Cardiac septum (tissue), 1 donor: Measurements from ENCODE around the gene NDUFS7. TPM values are rescaled to one million over a fixed set of nuclear protein-coding genes. Genes with fewer than 3 reads are reported as not detected.

ENCODE experiments used
- DNase-seq: peaks from one replicate; pipeline ENCODE4 v3.0.0-alpha.2; 2020; ENCODE audit warnings: low spot score
- intact Hi-C: fragments of 100-400 bp; cut with DNase I; formaldehyde crosslinking; loops from one replicate; pipeline ENCODE4 v1.14.0; 2022
- long read RNA-seq: library from polyadenylated mRNA; unstranded; transcript quantifications from one replicate; pipeline ENCODE4 v2.0.0, GENCODE V29; 2021
- total RNA-seq: library from RNA; stranded (reverse); fragmentation: NEBNext Ultra II Directional; extraction: Animal tissue kit (Norgen Biotek cat#: 25700); gene quantifications from one replicate; pipeline ENCODE4 v1.2.1, GENCODE V29; 2021
- donor health status: DM: no; HTN: no; CAD: no.

NDUFS7 gene
- total RNA-seq: 233 TPM
- long read RNA-seq, transcript NDUFS7-217 (1 exons, 3,743 nt): minor isoform, 18 of 355 reads
- long read RNA-seq, transcript NDUFS7-210 (8 exons, 1,743 nt): minor isoform, 45 of 355 reads
- long read RNA-seq, transcript NDUFS7-202 (7 exons, 2,818 nt): minor isoform, 22 of 355 reads
- long read RNA-seq, transcript NDUFS7-201 (8 exons, 1,039 nt): major isoform, 194 of 355 reads
- long read RNA-seq, partial matches to known transcripts: 55 of 355 reads
- long read RNA-seq, other reads (novel, unspliced or antisense): 13 of 355 reads

GRCh38 chr19:1383312-1384084, at the start of gene NDUFS7:
Gene NDUFS7, plus strand, starts transcription at chr19:1383907. Its CDS starts 20 bp downstream, at chr19:1383927.
- DNase-seq: peak; percentile 94
- intact Hi-C loops: loop anchor here (2.0 to 5.0 kb wide), 3 partner anchors 29 to 111 kb away; partner anchors contain the start of gene RPS15

GRCh38 chr19:1336079-1336684, 47.5 kb upstream of the NDUFS7 start:
- intact Hi-C loops: no loop called here
- no peak for DNase-seq

DNA sequence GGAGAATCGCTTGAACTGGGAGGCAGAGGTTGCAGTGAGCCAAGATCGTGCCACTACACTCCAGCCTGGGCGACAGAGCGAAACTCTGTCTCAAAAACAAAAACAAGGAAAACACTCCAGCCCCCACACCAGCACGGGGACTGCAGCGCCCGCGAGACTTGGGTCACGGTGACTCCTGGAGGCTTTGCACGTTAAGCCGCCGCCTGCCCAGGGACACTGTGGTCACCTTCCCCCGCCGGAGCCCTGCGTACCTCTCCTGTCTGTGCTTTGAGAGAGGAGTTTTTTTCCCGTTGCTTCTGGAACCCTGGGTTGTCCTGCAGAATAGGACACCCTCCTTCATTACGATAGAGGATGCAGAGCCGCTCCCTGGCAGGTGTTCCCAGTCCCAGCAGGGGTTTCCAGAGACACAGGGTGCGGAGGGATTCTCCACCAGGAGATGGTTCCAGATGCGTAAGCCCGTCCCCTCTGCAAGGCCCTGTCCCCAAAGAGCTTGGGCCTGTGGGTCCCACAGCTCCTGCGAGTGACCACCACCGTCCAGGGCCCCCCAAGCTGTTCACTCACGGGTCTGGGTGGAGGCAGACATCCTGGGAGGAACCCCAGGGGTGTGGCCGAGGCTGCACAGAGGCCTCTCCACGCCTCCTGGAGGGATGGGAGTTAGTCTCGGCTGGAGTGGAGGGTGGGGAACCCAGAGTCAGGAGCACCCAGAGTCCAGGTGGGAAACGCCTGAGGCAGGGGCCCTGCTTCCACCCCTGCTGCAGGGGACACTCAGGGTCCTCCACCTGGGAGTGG, 42.8 kb upstream of the NDUFS7 start:
- DNase-seq: no peak
- intact Hi-C loops: no loop called here

GRCh38 chr19:1343041-1343440, 40.7 kb upstream of the NDUFS7 start:
- intact Hi-C loops: no loop called here
- DNase-seq: no peak

DNA sequence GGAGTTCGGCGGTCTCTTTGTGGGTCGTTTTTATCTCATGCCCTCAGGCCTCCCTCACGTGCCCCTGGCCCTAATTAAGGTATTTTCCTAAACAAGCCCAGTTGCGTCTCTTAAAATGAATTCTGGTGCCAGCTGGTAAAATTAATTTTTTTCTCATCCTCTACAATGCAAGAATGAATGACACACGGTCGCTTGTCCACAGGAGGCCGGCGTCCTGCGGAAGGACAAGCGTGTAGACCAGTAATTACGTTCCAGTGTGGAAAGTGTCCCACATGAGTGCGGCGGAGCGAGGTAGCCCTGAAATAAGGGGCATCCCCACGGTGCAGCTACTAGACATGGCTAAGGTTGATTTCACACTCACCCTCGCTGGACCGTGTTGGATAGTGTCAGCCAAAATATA, 34.5 kb upstream of the NDUFS7 start:
- DNase-seq: no peak
- intact Hi-C loops: no loop called here

GRCh38 chr19:1350867-1351266, 32.8 kb upstream of the NDUFS7 start:
- intact Hi-C loops: no loop called here
- DNase-seq: no peak

GRCh38 chr19:1351381-1351851, 32.3 kb upstream of the NDUFS7 start:
- intact Hi-C loops: no loop called here
- no peak for DNase-seq

- no peak for DNase-seq
- intact Hi-C loops: no loop called here
Measured at GRCh38 chr19:1353144-1353543, 30.6 kb upstream of the NDUFS7 start.

DNA sequence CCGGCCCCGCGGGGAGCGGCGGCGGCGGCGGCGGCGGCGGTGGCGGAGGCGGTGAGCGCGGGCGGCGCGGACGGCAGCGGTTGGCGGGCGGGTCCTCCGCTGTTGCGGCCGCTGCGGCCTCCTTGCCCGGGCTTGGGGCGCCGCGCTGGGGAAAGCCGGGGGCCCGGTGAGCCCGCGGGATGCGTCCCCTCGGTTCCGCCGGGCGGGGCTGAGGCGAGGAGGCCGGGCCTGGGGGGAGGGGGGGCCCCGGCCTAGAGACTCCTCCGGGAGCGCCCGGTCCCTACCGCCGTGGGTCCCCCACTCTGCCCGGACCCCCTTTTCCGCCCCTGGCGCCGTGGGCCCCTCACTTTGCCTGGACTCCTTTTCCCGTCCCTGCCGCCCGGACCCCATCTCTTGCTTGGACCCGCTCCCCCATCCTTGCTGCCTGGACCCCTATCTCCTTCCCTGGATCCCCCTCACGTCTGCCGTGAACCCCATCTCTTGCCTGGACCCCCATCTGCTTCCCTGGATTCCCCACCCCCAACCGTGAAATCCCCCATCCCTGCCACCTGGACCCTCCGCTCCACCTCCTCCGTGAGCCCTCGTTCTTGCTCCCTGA, 28.6 kb upstream of the NDUFS7 start:
- no peak for DNase-seq
- intact Hi-C loops: loop anchor here (2.0 to 5.0 kb wide), 2 partner anchors 28 to 78 kb away; partner anchors contain the start of genes FAM174C and NDUFS7

DNA sequence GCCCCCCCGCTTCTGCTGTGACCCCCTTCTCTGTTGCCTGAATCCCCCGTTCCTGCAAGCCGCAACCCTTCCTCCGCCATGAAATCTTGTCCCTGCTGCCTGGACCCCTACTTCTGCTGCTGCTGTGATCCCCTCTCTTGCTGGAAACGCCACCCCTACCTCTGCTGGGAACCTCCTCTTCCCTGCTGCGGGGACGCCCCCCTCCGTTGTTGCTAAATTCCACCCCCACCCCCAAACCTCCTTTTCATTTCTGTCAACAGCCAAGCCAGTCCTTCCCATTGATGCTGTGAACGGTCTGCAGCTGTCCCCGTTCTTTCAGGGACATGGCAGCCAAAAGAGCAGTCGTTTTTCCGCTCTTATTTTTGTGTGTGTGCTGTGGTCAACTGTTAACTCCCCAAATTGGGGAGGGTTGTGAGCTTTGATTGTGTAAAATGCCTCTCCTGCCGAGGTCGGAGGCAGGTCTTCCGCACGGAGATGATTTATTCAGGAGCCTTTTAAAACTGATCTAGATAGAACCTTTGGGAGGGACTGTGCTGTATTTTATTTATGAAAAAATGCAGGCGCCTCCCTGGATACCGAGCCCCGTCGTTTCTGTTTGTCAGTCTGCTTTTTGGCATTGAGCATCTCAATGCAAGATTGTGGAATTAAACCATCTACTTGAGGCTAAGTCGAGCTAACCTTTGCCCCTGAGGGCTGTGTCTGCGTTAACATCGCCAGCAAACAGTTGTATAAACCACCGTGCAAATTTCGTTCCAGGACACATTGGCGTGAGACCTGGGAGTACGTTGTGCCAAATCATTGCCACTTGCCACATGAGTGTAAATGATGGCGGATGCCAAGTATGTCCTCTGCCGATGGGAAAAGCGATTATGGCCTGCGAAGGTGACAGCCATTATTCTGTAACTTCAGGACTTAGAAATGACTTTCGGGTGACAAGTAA, 27.9 kb upstream of the NDUFS7 start:
- no peak for DNase-seq
- intact Hi-C loops: loop anchor here (2.0 to 5.0 kb wide), 2 partner anchors 27 to 79 kb away; partner anchors contain the start of genes FAM174C and NDUFS7

DNA sequence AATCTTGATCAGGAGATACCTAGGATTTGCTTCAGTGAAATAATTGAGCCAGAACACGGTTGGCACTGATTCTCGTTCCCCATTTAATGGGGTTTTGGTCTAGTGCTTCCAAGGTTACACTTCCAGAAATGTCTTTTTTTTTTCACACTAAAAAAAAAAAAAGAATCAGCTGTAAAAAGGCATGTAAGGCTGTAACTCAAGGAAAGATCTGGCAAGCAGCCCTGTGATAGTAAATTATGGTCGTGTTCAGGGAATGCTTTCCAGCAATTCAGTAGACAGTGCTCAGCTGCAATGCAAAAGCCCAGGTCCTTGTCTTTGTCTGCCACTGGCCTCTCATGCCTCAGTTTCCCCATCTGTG, 27.2 kb upstream of the NDUFS7 start:
- no peak for DNase-seq
- intact Hi-C loops: loop anchor here (5.0 kb wide), 1 partner anchor 79 kb away; the partner anchor contains the start of gene FAM174C

DNA sequence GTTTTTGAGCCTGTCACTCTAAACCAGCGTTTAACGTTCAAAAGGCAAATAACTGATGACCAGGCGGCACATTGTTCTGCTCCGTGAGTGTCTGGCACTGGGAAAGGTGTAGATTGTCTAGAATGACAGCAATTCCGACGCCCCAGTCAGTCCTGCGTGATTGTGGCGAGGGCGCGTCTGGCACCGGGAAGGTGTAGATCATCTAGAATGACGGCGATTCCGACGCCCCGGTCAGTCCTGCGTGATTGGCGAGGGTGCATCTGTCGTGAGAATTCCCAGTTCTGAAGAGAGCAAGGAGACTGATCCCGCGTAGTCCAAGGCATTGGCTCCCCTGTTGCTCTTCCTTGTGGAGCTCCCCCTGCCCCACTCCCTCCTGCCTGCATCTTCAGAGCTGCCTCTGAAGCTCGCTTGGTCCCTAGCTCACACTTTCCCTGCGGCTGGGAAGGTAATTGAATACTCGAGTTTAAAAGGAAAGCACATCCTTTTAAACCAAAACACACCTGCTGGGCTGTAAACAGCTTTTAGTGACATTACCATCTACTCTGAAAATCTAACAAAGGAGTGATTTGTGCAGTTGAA, 26.1 kb upstream of the NDUFS7 start:
- intact Hi-C loops: loop anchor here (5.0 kb wide), 1 partner anchor 80 kb away; the partner anchor contains the start of gene FAM174C
- DNase-seq: no peak

DNA sequence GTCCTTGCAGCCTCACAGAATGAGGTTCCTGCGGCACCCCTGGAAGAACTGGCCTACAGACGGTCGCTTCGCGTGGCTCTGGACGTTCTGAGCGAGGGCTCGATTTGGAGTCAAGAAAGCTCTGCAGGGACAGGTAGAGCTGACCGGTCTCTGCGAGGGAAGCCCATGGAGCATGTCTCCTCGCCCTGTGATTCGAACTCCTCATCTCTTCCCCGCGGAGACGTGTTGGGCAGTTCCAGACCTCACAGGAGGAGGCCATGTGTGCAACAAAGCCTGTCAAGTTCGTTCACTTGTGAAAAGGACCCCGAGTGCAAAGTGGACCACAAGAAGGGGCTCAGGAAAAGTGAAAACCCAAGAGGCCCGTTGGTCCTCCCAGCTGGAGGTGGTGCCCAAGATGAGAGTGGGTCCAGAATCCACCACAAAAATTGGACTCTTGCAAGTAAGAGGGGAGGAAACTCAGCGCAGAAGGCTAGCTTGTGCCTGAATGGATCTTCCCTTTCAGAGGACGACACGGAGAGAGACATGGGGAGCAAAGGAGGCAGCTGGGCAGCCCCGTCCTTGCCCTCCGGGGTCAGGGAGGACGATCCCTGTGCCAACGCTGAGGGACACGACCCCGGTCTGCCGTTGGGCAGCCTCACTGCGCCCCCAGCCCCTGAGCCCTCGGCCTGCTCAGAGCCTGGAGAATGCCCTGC, 23.4 kb upstream of the NDUFS7 start:
- DNase-seq: no peak
- intact Hi-C loops: no loop called here

- DNase-seq: peak; percentile 84
- intact Hi-C loops: no loop called here
Measured at GRCh38 chr19:1360818-1361461, 22.8 kb upstream of the NDUFS7 start.

- intact Hi-C loops: no loop called here
- DNase-seq: no peak
Measured at GRCh38 chr19:1361601-1362386, 21.9 kb upstream of the NDUFS7 start.
